LNCAP (cell line): Measurements from ENCODE around the gene PARD3B.

ENCODE experiments used
- TF ChIP-seq, protein P1 (sequence below): fragments of 450-650 bp; IDR thresholded peaks from 2 replicates; pipeline ENCODE4 v1.5.1; 2017; ENCODE audit warnings: mild to moderate bottlenecking

PARD3B gene

DNA sequence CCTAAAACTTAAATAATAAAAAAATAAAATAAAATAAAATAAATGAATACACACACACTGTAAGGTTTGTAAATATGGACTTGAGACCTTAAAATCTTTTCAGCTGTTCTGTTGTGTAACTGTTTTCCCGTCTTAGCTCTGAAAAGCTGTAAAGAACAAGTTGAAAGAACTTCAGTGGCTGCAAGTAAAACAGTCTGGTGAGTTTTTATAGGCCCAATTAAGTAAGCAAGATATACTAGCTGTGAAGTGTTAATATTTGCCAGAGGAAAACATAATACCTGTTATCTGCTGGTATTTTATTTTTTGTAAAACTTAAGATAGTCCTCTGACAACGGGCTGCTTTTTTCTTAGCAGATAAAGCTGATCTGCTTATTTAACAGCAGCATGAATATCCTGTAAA lies 960.1 kb downstream of the PARD3B start:
- TF ChIP-seq, protein P1, sequence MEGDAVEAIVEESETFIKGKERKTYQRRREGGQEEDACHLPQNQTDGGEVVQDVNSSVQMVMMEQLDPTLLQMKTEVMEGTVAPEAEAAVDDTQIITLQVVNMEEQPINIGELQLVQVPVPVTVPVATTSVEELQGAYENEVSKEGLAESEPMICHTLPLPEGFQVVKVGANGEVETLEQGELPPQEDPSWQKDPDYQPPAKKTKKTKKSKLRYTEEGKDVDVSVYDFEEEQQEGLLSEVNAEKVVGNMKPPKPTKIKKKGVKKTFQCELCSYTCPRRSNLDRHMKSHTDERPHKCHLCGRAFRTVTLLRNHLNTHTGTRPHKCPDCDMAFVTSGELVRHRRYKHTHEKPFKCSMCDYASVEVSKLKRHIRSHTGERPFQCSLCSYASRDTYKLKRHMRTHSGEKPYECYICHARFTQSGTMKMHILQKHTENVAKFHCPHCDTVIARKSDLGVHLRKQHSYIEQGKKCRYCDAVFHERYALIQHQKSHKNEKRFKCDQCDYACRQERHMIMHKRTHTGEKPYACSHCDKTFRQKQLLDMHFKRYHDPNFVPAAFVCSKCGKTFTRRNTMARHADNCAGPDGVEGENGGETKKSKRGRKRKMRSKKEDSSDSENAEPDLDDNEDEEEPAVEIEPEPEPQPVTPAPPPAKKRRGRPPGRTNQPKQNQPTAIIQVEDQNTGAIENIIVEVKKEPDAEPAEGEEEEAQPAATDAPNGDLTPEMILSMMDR: no peak

DNA sequence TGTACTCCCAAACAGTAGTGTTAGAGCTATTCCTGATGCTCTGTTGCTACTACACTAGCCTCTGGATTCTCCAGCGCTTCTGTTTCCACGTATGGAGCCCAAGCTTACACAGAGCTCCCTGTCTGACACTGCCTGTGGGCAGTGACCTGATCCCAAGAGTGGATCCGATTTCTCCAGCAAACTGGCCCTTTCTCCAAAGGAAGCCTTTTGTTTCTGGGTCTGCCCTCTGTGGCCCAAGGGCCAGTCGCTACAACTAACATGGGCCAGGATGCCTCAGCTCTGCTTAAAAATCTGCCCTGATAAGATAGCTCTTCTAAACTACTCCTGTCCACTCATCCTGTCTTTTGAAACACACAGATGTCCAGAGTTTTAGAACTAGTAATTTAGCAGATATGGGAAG lies 964.4 kb downstream of the PARD3B start:
- TF ChIP-seq, protein P1: no peak

DNA sequence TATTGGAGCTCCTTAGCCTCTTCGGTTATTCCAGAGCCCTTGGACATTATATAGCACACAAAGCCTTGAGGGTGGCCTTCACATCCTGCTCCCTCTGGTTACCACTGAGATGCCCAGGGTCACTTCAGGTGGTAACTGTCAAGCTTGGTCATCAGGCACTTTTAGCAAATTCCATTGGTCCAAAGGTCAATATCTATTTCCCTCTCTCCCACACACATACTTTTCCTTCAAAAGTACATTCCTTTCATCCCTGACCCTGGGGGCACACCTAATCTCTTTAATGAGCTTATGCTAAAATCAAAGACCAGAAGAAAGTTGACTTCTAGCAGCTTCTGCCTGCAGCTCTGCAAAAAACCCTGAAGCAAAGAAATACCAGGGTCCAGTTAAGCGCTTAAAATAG lies 965.1 kb downstream of the PARD3B start:
- TF ChIP-seq, protein P1: no peak

DNA sequence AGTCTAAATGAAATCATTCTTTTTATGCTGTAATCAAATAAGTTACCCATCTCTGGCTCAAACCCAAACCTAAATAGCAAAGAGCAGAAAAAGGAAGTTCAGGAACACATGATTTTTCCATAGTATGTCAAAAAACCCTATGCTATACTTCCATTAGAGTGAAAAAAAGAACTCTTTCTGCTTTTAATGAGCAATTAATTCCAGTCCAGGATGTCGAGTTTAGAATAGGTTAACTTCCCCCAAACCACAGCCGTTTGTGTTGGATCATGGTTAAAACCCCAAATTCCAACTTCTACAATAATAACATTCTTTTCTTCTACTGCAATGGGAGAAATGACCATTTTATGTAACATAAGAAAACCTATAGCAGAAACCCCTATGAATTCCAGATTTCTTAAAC lies 965.9 kb downstream of the PARD3B start:
- TF ChIP-seq, protein P1: no peak

DNA sequence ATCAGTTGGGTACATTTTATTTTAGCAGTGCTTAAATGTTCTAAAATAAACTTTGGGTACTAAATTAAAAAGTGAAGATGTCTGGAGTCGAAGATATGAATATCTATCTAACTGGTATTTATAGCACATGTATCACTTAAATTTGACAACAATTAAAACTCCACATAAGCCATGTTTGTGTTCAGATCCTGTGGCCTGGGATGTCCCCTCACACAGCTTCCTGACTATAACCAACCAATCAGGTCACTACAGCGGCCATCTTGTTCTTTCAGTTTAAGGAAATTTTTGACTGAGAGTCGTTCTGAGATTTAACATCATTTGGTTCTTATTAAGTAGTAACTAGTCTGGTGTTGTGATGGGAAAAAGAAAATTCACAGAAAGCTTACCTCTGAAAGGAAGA lies 966.4 kb downstream of the PARD3B start:
- TF ChIP-seq, protein P1: no peak

DNA sequence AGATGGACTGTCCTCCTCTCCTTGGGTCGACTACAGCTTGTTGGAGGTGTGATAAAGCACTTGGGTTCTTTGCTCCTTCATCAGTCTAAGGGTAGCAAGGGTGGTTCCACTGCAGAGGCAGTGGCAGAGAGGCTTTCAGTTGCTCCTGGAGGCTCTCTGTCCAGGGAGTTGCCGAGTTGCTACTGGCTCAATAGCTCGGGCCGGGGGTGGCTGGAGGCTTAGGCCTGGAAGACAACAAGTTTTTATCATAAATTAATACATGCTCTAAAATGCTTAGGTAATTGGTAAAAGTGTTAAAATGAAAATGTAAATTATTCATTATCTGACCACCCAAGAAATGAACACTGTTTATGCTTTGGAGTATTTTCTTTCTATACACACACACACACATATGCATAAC lies 975.0 kb downstream of the PARD3B start:
- TF ChIP-seq, protein P1: no peak

DNA sequence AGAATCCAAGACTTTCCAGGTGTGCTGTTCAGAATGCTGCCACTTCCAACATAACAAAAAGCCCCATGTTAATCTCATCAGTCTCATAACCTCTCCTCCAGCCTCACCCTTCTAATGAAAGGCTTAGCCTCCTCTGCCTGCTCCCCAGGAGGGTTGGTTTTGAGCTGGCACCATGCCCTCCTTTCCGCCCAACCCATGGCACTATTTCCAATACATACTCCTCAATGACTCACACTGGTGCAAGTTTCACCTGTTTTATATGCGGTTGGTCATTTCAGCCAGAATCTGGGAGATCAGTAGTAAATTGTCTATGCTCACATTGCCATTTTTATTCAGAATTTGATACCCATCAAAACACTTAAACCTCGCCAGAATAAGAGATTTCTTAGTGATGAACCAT lies 979.4 kb downstream of the PARD3B start:
- TF ChIP-seq, protein P1: no peak

DNA sequence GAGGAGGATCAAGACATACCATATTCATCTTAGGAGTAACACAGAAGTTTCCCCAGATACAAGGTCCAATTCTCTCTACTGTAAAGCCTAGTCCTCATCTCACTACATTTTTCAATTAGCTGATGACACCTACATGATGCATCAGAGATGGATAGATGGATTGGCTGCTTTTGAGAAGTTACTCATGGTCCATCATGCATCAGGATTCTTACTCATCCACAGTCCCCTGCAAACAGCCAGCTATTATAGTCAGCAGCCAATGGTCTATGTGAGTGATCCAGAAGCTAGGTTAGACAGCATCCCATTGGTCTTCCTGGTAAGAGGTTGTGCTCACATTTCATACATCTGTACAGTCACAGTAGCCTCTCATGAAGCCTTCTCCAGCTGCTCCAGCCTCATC lies 982.5 kb downstream of the PARD3B start:
- TF ChIP-seq, protein P1: no peak
